Left kidney (tissue), 2 donors: ENCODE results near the gene STAT5A. TPM values are rescaled to one million over a fixed set of nuclear protein-coding genes. Genes with fewer than 3 reads are reported as not detected.
"Not testable (repeated sequence)": the region's sequence is repeated elsewhere in the genome, so short reads cannot be mapped to it uniquely, and the experiment has no call there.

Experiments
- DNase-seq: peaks from one replicate; pipeline ENCODE4 v3.0.0-alpha.2; 2013
- polyA plus RNA-seq: library from polyadenylated mRNA; unstranded; fragments of 120-200 nt; gene quantifications from one replicate; pipeline ENCODE4 v1.2.1, GENCODE V29; 2013; ENCODE audit not compliant: insufficient read length

STAT5A gene
- polyA plus RNA-seq, 1 donor, result 5.0 TPM

GRCh38 chr17:42284024-42284369 lies 4.3 kb upstream of the STAT5A start:
- no peak for DNase-seq

DNA sequence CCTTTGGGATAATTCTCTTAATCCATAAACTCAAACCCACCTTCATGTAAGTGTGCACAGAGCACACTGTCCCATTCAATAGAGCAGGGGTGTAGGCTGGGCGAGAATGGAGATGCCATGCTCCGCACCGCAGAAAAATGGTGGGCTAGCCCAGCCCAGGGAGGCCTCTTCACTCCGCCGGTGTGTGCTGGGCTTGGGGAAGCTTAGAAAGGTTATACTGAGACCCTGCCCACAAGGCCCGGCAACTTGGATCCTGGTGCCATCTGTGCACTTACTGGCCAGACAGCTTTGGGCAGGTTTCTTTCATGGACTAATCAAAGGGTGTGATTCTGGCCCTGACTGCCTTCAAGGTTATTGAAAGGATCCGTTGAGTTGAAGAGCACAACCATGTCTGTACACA lies 3.7 kb upstream of the STAT5A start:
- no peak for DNase-seq

- no peak for DNase-seq
Observed at GRCh38 chr17:42285346-42286050, 2.8 kb upstream of the STAT5A start.

GRCh38 chr17:42286411-42287221 lies 1.7 kb upstream of the STAT5A start:
- no peak for DNase-seq

GRCh38 chr17:42287305-42287976 lies 857 bp upstream of the STAT5A start:
- no peak for DNase-seq

- no peak for DNase-seq
Observed at GRCh38 chr17:42288803-42289610, 709 bp downstream of the STAT5A start.

- no peak for DNase-seq
Observed at GRCh38 chr17:42289611-42290181, 1.4 kb downstream of the STAT5A start.

DNA sequence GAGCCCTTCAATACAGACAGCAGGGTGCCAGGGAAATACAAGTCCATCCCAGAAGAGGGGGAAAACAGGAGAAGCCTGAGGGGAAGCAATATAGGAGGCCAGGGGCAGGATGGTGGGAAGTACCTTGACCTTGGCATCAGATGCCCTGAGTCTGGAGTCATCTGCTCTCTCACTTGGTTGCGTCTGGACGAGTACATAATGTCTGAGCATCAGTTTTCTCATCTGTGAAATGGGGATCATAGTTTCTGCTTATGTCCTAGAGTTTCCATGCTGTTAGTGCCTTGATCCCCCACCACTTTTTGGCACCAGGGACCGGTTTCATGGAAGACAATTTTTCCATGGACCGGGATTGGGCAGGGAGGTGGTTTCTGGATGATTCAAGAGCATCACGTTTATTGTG lies 2.3 kb downstream of the STAT5A start:
- DNase-seq, result no peak

- DNase-seq, result no peak
Observed at GRCh38 chr17:42291129-42291528, 2.8 kb downstream of the STAT5A start.

GRCh38 chr17:42294469-42295398 lies 6.4 kb downstream of the STAT5A start:
- no peak for DNase-seq

- no peak for DNase-seq
Observed at GRCh38 chr17:42296012-42296411, 7.7 kb downstream of the STAT5A start.

- DNase-seq, result not testable (repeated sequence)
Observed at GRCh38 chr17:42297775-42298174, 9.5 kb downstream of the STAT5A start.

DNA sequence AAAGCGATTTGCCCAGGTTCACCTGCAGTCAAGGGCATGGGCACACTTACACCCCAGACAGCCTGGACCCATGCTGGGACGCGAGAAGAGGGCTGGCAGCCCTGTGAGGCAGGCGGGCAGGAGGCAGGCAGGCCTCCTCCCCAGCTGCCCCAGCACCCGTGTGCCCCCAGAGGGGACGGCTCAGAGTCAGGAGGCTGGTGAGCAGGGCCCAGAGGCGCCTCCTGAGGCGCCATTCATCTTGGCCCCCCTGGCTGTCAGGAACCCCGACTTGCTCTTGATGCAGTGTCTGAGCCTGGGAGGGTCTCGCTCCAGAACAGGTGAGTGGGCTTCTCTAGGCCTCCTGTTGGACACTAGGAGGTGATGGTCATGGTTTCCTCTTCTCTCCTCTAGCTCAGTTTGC lies 11.1 kb downstream of the STAT5A start:
- not testable (repeated sequence) for DNase-seq

DNA sequence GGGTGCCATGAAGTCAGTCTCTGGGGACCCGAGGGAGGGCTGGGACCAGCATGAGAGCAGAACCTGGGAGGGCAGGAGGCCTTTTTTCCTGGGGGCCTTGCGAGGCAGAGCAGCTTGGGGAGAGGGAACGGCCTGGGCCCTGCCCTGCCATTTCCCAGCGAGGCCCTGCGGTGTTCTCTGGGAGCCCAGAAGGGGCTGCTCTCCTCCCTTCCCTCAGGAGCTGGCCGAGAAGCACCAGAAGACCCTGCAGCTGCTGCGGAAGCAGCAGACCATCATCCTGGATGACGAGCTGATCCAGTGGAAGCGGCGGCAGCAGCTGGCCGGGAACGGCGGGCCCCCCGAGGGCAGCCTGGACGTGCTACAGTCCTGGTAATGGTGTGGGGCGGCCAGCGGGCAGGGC lies 11.6 kb downstream of the STAT5A start:
- not testable (repeated sequence) for DNase-seq

GRCh38 chr17:42301022-42301421 lies 12.7 kb downstream of the STAT5A start:
- DNase-seq, result no peak

GRCh38 chr17:42303694-42304093 lies 15.4 kb downstream of the STAT5A start:
- no peak for DNase-seq

DNA sequence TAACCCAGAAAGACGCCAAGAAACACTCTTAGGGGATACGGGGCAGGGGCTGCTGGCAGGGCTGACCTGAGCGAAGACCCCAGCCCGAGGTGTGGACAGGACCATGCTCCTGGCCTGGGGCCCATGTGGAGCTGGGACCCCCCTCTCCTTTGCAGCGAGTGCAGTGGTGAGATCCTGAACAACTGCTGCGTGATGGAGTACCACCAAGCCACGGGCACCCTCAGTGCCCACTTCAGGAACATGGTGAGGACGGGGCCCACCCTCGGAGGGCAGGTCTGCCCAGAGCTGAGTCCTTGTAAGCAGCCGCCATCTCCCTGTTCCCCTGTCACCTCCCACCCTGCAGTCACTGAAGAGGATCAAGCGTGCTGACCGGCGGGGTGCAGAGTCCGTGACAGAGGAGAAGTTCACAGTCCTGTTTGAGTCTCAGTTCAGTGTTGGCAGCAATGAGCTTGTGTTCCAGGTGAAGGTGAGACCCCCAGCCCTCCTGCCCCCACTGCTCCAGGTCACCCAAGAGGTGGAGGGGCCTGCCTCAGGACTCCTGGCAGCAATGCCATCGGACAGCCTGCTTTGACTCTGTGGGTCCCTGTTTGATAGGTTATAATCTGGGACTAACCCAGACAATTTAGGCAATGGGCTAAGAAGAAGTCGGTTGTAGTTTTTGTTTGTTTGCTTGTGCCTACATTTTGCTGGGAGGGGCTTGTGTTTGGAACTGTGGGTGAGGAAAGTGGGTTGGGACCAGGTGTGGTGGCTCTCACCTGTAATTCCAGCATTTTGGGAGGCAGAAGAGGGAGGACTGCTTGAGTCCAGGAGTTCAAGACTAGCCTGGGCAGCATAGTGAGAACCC lies 16.1 kb downstream of the STAT5A start:
- DNase-seq, result no peak

GRCh38 chr17:42305031-42305330 lies 16.7 kb downstream of the STAT5A start:
- DNase-seq, result not testable (repeated sequence)

DNA sequence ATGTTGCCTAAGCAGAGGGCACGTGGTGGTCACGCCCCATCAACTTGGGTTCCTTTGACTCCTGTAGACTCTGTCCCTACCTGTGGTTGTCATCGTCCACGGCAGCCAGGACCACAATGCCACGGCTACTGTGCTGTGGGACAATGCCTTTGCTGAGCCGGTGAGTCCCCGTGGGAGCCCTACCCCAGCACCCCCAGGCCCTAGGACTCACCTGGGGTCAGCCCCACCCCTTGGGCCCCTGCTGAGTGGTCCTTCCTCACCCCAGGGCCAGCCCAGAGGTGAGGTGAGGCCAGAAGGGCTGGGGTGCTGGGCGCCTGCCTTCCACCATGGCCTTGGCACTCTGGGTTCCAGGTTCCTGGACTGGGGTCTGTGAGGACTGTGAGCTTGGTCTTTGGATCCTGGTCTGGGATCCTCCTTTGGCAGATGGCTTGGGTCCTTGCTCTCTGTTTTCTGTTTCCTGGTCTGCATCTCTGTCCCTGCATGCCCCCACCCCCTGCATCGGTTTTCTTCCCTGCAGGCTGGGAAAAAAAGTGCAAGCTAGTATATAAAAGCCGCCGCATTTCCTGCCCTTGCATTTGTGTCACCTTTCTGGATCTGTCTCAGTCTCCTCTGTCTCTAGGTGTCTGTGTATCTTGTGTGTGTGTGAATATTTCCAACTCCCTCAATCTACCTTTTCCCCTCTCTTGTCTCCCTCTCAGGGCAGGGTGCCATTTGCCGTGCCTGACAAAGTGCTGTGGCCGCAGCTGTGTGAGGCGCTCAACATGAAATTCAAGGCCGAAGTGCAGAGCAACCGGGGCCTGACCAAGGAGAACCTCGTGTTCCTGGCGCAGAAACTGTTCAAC lies 17.5 kb downstream of the STAT5A start:
- no peak for DNase-seq
